Measurements from ENCODE around the gene GOLGA3. TPM values are rescaled to one million over a fixed set of nuclear protein-coding genes. Genes with fewer than 3 reads are reported as not detected.

The GOLGA3 gene
- total RNA-seq, 1 donor from 2014 or later, result 86.7 TPM

GRCh38 chr12:132747896-132748295, 80.8 kb downstream of the GOLGA3 start:
- Mint-ChIP-seq H3K4me3 (ENCODE audit: unreplicated experiment) (no peak overlapping the region), H3K27me3 (ENCODE audit: low read depth, unreplicated experiment) (no peaks in the 10 kb centered on the region), H3K27ac (ENCODE audit: unreplicated experiment) (no peak overlapping the region), H3K9me3 (ENCODE audit: unreplicated experiment) (no peaks in the 10 kb centered on the region), H3K36me3 (ENCODE audit: low read depth, unreplicated experiment) (peaks cover 15% of the 10 kb centered on the region), H3K4me1 (ENCODE audit: low read depth, unreplicated experiment) (peaks cover 2% of the 10 kb centered on the region)
- Histone ChIP-seq H3K4me2 (ENCODE audit: low read length) (no peak overlapping the region), H3K4me1 (ENCODE audit: insufficient read depth, low read length) (no peaks in the 10 kb centered on the region), H2AFZ (ENCODE audit: low read depth, low read length) (no peak overlapping the region), H3K27ac (ENCODE audit: low read depth, low read length) (no peak overlapping the region), H3K4me3 (ENCODE audit: insufficient read depth, low read depth, low read length) (no peak overlapping the region), H4K20me1 (ENCODE audit: insufficient read depth, low read length) (peaks cover 93% of the 10 kb centered on the region), H3K9ac (ENCODE audit: low read length) (no peak overlapping the region), H3K27me3 (ENCODE audit: insufficient read depth, low read length) (no peaks in the 10 kb centered on the region), H3K9me3 (ENCODE audit: insufficient read depth, low read depth, low read length) (no peaks in the 10 kb centered on the region), H3K36me3 (ENCODE audit: insufficient read depth, low read length) (peaks cover 63% of the 10 kb centered on the region), H3K79me2 (ENCODE audit: insufficient read depth, low read length) (peaks cover 93% of the 10 kb centered on the region)
- DNase-seq (ENCODE audit: low read depth), result no peak
- no peak for FAIRE-seq
- TF ChIP-seq EZH2 (IDR thresholded peaks at IDR 0.05; ENCODE audit: insufficient read depth, low read length), result no peak
- no peak for TF ChIP-seq CTCF (IDR thresholded peaks at IDR 0.05; ENCODE audit: insufficient read depth, low read depth, low read length)

- Histone ChIP-seq H3K4me3 (ENCODE audit: insufficient read depth, low read depth, low read length) (no peak overlapping the region), H3K4me2 (ENCODE audit: low read length) (no peak overlapping the region), H2AFZ (ENCODE audit: low read depth, low read length) (no peak overlapping the region), H4K20me1 (ENCODE audit: insufficient read depth, low read length) (peaks cover 93% of the 10 kb centered on the region), H3K79me2 (ENCODE audit: insufficient read depth, low read length) (peaks cover 93% of the 10 kb centered on the region), H3K27me3 (ENCODE audit: insufficient read depth, low read length) (no peaks in the 10 kb centered on the region), H3K36me3 (ENCODE audit: insufficient read depth, low read length) (peaks cover 65% of the 10 kb centered on the region), H3K9me3 (ENCODE audit: insufficient read depth, low read depth, low read length) (no peaks in the 10 kb centered on the region), H3K4me1 (ENCODE audit: insufficient read depth, low read length) (no peaks in the 10 kb centered on the region), H3K9ac (ENCODE audit: low read length) (no peak overlapping the region), H3K27ac (ENCODE audit: low read depth, low read length) (no peak overlapping the region)
- FAIRE-seq, result no peak
- DNase-seq (ENCODE audit: low read depth), result no peak
- Mint-ChIP-seq H3K4me3 (ENCODE audit: unreplicated experiment) (no peak overlapping the region), H3K36me3 (ENCODE audit: low read depth, unreplicated experiment) (peaks cover 18% of the 10 kb centered on the region), H3K27ac (ENCODE audit: unreplicated experiment) (no peak overlapping the region), H3K9me3 (ENCODE audit: unreplicated experiment) (no peaks in the 10 kb centered on the region), H3K4me1 (ENCODE audit: low read depth, unreplicated experiment) (peaks cover 2% of the 10 kb centered on the region), H3K27me3 (ENCODE audit: low read depth, unreplicated experiment) (no peaks in the 10 kb centered on the region)
- TF ChIP-seq CTCF (IDR thresholded peaks at IDR 0.05; ENCODE audit: insufficient read depth, low read depth, low read length) (no peak), EZH2 (IDR thresholded peaks at IDR 0.05; ENCODE audit: insufficient read depth, low read length) (no peak)
Observed at GRCh38 chr12:132747395-132747794, 81.3 kb downstream of the GOLGA3 start.

- no peak overlapping the region for H3K4me3 Mint-ChIP-seq (ENCODE audit: unreplicated experiment)
- DNase-seq (ENCODE audit: low read depth) (no peak), FAIRE-seq (no peak)
- H3K79me2 ChIP-seq (ENCODE audit: insufficient read depth, low read length), result peaks cover 92% of the 10 kb centered on the region
- H3K27me3 Mint-ChIP-seq (ENCODE audit: low read depth, unreplicated experiment), result no peaks in the 10 kb centered on the region
- no peaks in the 10 kb centered on the region for H3K9me3 Mint-ChIP-seq (ENCODE audit: unreplicated experiment)
- H3K4me3 ChIP-seq (ENCODE audit: insufficient read depth, low read depth, low read length), result no peak overlapping the region
- H3K9ac ChIP-seq (ENCODE audit: low read length), result no peak overlapping the region
- H3K36me3 ChIP-seq (ENCODE audit: insufficient read depth, low read length), result peaks cover 70% of the 10 kb centered on the region
- no peak for TF ChIP-seq EZH2 (IDR thresholded peaks at IDR 0.05; ENCODE audit: insufficient read depth, low read length)
- no peak for TF ChIP-seq CTCF (IDR thresholded peaks at IDR 0.05; ENCODE audit: insufficient read depth, low read depth, low read length)
- H3K4me1 Mint-ChIP-seq (ENCODE audit: low read depth, unreplicated experiment), result peaks cover 2% of the 10 kb centered on the region
- no peak overlapping the region for H3K27ac ChIP-seq (ENCODE audit: low read depth, low read length)
- H3K9me3 ChIP-seq (ENCODE audit: insufficient read depth, low read depth, low read length), result no peaks in the 10 kb centered on the region
- no peak overlapping the region for H3K27ac Mint-ChIP-seq (ENCODE audit: unreplicated experiment)
- no peak overlapping the region for H3K4me2 ChIP-seq (ENCODE audit: low read length)
- peaks cover 93% of the 10 kb centered on the region for H4K20me1 ChIP-seq (ENCODE audit: insufficient read depth, low read length)
- no peaks in the 10 kb centered on the region for H3K27me3 ChIP-seq (ENCODE audit: insufficient read depth, low read length)
- H3K4me1 ChIP-seq (ENCODE audit: insufficient read depth, low read length), result no peaks in the 10 kb centered on the region
- H3K36me3 Mint-ChIP-seq (ENCODE audit: low read depth, unreplicated experiment), result peaks cover 19% of the 10 kb centered on the region
- H2AFZ ChIP-seq (ENCODE audit: low read depth, low read length), result no peak overlapping the region
Observed at GRCh38 chr12:132746613-132747012, 82.1 kb downstream of the GOLGA3 start.
